Measurements from ENCODE around the gene ASGR1. TPM values are rescaled to one million over a fixed set of nuclear protein-coding genes. Genes with fewer than 3 reads are reported as not detected.
A peak's percentile ranks its signal among the peaks of the same experiment; 100 is the strongest.

The ASGR1 gene
- total RNA-seq, 1 donor from 2014 or later: 0.60 TPM

DNA sequence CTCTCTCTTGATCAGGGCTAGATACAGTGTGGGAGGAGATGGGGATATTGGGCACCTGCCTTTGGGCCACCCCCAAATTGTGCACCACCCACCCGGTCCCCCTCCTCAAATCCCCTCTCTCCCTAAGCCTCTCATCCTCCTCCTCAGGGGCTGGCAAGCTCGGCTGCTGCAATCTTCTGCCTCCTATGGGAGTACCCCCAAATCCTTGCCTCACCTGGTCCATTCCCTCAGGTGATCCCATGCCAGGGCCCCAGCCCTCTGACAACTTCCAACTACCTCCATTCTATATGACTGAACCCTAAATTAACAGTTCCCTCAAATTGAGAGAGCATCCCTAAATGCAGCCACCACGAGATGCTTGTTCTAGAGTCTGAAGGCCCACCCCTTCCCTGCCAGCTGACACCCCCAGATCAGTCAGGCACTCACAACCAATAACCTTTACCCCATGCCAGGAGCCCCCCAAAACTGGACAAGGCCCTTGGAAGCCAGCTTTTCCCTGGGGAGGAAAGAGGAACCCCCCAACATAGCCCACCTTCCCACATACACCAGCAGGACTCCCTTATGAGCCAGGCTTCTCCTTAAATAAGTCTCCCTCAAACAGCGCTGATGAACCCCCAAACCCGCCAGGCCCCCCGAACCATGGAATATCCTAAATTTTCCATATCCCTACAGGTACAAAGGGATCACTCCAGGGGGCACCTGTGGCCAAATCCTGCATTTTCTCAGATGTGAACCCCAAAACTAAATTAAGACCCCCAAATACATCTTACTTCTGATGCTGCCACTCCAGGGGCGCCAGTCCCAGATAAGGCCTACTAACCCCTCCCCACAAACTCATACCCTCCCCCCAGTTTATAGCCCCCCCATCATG lies 37.3 kb upstream of the ASGR1 start:
- no peak for DNase-seq (ENCODE audit: low read depth)

DNA sequence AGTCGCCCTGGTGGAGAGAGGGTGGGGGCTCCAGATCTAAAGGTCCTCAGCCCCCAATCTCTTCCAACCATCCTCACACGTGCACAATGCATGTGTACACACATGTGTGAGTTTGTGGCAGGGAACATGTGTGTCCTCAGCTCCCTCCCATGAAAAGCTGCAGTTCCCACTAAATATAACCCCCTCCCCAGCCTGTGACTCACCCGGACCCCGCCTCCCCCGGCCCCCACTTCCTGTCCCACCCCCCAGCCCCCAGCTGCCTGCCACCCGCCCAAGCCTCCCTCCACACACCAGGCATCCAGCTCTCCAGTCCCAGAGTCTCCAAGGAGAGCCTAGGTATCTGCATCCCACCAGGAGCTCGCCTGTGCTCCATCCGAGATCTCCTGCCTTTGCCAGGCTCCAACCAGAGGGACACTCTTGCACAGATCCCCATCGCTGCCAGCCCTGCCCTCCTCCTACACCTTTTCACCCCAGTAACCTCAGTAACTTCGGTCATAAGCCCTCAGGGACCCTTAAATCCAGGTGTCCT lies 36.5 kb upstream of the ASGR1 start:
- no peak for DNase-seq (ENCODE audit: low read depth)

DNA sequence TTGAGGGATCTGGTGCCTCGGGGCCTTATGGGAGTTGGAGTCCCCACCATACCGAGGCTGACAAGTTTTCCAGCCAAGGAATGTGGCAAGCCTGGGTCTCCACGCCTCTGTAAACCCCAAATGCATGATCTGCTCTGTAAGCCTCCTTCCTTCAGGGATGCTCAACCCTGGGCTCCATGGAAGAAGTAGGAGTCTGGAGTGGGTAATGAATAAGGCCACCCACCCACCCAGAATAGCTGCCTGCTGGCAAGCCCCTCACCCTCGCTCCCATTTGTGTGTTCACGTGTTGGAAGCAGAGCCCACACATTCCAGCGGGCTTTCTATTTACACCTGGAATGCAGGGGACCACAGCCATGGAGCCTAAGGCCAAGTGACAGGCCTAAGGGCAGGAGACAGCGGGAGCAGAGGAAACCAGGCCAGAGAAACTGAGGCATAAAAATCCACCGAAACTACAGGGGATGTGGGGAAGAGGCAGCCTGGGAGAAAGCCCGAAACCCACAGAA lies 36.0 kb upstream of the ASGR1 start:
- no peak for DNase-seq (ENCODE audit: low read depth)

DNA sequence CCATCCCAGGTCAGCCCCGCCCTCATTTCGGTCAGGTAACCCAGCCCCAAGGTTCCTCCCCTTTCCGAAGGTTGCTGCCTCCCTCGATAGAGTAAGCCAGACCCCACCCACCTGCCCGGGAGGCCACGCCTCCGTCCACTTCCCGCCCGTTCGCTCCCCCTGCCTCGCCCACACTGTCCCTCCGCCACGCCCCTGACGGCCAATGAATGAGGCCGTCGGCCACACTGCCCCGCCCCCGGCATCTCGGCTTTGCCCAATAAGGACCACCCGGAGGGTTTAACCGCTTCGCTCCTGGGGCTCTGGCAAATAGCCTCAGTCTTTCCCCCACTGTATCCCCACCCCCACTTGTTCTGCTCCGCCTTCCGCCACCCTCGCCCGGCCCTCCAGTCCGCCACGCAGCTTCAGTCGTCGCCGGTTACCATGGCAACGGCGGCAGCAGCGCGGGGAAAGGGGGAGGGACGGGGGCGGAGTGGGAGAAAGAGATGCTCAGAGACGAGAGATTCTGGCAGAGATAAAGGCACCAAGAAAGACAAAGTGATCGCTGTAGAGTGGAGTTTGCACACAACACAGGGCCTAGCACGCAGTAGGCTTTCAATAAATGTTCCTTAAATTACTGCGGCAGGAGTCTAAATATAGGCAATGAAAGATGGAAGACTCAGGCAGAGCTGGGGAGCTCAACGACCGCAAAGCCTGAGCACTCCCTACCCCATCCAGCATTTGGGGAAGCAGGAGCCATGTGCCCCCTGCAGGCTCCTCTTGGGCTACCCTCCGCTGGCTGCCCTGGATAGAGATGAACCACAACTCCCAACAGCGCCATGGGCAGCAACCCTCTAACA lies 35.3 kb upstream of the ASGR1 start:
- peak; percentile 90 for DNase-seq (ENCODE audit: low read depth)

DNA sequence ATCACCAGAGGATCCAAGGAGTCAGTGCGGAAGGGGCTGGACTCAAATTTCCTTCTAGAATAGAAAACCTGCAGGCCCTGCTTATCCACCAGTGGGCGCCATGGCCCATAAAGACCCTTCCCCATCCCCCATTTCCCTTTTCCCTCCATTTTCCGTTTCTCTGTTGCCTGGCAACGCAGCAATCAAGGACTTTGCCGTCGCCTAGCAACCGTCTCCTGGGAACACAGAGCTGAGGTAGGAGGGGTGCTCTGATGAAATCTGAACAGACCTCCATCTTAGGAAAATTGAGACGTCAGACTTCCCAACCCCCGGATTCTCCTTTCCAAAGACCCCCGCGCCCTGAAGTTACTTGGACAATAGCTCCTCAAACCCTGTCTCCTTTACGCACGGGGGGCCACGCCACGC lies 34.7 kb upstream of the ASGR1 start:
- DNase-seq (ENCODE audit: low read depth): peak; percentile 71

DNA sequence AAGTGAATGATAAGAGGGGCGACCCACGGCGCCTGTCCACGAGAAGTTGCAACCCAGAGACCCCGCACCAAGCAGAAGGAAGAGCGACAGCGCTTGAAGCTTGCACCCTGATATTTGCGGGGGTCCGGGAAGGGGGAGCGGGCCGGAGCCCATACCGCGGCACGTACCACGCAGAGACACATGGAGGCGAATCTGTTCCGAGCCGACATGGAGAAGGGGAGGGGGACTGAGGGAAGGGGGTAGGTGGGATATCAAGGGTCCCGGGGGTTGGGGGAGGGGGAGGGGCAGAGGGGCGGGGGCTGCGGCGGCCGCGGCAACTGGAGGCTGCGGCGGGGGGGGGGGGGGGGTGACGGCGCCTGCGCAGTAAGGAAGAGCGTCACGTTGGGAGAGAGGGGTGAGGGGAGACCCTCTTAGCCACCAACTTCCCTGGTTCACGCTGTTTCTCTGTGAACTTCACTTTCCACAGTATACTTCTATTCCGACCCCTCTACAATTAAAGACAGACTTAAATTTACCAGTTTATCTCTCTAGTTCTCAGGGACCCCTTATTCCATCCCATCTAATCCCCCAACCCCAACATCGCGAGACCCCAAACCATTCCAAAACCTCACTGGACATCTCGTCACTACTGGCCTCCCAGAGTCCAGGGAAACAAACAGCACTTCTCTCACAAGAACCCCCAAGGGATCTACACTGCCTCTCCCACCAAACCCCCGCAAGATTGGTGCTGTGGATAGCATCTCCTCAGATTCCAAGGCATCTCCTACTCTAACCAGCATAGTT lies 32.5 kb upstream of the ASGR1 start:
- DNase-seq (ENCODE audit: low read depth): no peak

DNA sequence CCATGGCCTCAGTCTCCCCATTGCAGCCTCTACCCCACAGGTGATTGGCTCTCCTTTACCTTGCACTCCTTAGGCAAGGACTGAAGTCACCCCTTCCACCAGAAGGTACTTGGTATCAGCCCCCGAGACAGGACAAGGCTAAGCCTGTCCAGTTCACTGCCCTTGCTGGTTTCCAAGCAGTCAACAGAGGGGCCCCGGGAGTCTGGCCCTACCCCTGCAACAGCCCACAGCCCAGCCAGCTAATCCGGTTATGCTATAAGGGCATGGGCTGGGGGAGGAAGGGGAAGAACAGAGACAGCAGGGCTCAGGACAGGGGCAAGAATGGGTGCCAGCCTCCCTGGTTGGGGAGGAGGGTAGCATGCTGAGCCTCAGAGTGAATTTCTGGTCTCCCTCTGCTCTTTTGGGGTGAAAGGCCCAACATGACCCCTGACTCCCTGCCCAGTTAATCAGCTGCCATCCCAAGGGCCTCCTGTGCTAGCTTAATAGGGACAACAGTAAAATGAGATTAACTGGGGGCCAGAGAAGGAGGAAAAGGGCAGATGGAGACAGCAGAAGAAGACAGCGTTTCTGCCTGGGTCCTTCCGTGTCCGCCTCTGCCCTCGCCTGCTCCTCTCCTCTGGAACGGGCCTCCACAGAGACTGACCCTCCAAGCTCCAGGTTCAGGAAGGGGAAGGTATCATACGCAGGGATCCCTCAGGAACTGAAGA lies 29.7 kb upstream of the ASGR1 start:
- DNase-seq (ENCODE audit: low read depth): no peak

DNA sequence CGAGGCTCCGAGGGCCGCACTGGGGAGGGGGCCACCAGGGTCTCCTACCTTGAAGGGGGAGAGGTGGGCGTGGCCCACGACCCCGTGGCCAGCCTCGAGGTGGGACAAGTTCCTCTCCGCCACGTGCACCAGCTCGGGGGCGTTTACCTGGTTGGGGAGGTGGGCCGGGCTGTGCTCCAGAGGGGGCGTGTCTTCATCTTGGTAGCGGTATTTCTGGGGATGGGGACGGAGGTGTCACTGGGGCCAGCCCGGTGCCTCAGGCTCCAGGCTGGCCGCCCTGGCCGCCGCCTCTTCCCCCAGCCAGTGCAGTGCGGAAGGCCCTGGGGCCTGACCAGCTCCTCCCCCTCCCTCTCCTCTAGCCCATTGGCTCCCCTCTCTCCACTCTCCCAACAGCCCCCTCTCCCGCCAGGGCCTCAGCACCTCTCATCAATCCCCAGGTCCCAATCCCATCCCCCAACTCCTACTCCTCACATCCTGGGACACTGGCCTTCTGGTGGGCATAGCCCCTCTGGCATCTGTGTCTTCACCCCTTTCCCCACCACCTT lies 28.9 kb upstream of the ASGR1 start:
- no peak for DNase-seq (ENCODE audit: low read depth)

DNA sequence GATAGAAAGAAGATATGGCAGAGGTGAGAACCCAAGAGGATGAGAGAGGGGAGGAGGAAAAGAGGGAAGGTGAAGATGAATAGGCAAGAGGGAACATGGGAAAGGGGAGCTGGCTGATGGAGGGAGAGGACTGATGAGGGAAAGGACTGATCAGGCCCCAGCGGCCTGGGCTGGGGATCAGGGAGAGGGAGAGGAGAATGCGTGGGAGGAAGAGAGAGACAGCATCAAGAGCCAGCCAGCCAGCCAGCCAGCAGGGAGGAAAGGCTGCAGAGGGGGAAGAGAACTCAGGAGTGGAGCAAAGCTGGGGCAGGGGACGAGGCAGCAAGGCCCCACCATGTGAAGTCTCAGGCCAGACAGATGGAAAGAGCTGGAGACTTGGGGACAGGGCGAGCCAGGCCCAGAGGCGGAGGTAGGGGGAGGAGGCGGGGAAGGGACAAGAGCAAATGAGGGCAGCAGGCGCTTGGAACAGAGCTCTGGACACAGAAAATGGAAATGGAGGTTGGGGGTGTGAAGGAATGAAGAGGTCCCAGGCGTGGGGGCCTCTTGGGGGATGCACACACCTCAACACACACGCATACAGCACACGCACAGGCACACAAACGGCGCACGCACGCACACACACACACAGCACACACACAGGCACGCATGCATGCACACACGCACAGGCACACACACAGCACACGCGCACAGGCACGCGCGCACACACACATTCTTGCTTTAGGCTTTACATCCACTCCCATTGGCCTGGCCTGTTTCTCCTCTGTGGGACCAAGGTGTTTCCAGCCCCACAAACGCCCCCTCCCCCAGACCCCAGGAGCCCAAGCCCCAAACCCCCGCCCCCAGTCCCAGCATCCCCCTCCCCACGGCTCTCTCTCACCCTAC lies 28.2 kb upstream of the ASGR1 start:
- DNase-seq (ENCODE audit: low read depth): no peak

DNA sequence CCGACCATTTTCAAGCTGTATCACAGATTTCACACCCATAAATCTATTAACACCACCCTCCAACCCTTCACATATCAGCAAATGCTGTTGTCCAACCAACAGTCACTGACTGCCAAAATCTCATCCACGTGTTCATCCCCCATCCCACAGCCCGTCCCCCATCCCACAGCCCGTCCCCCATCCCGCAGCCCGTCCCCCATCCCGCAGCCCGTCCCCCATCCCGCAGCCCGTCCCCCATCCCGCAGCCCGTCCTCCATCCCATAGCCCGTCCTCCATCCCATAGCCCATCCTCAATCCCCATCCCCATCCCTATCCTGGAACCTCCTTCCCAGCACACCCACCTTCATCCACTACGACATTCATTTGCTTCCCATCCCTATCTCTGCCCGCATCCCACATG lies 26.4 kb upstream of the ASGR1 start:
- no peak for DNase-seq (ENCODE audit: low read depth)

DNA sequence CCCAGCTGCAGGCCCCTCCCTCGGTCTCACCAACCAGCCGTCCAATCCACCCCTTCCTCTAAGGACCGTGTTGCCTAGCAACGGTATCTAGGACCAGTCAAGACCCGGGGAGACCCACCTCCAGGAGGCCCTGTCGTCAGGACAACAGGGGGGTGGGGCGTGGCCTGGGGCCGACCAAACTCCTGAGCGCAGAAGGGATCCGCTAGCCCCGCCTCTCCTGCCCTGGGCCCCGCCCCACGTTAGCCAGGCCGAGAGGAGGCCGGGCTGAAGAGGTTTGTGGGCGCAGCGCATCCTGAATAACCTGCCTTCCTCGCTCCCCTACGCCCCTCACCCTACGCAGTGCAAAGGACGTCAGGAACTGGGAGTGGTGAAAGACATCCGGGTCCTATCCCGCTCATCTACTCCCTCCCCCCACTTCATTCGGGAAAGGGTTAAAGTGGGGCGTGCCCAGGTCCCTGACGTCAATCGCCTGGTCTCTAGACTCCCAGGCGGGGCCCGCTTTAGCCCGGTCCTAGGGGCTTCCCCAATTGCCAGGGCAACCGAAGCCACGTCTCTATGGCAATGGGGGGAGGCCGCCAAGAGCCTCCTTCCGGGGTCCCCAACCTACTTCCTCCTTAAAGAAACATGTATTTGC lies 25.8 kb upstream of the ASGR1 start:
- DNase-seq (ENCODE audit: low read depth): peak; percentile 33

DNA sequence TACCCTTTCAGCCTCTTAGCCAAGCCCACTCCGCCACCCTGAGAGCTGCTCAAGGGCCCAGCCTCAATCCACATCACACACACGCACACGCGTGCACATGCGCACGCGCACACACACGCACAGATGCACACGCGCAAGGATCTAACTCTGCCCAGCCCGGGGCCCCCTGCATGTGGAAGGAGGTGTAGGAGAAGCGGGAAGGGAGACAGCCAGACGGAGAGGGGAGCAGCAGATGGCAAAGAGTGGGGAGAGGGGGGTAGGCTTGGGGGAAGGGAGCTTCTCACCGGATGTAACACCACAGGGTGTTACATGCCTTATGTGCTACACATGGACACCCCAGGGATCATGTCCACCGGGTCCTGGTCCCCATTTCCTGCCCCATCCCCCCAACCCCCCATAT lies 25.2 kb upstream of the ASGR1 start:
- DNase-seq (ENCODE audit: low read depth): no peak

DNA sequence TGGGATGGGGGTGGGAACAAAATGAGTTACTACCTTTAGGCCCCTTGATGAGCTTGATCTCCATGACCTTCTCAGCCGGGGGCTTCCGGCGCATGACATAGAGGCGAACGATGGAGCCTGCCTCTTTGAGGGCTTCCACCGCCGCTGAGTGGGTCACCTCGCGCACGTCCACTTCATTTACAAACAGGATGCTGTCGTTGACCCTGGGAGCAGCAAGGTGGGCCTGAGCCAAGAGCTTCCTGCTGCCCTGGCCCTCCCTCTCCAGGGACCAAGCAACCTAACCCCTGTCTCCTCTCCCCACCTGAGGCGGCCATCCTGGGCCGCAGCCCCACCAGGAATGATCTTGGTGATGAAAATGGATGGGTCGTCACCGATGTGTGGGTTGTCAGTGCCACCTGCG lies 24.2 kb upstream of the ASGR1 start:
- no peak for DNase-seq (ENCODE audit: low read depth)

DNA sequence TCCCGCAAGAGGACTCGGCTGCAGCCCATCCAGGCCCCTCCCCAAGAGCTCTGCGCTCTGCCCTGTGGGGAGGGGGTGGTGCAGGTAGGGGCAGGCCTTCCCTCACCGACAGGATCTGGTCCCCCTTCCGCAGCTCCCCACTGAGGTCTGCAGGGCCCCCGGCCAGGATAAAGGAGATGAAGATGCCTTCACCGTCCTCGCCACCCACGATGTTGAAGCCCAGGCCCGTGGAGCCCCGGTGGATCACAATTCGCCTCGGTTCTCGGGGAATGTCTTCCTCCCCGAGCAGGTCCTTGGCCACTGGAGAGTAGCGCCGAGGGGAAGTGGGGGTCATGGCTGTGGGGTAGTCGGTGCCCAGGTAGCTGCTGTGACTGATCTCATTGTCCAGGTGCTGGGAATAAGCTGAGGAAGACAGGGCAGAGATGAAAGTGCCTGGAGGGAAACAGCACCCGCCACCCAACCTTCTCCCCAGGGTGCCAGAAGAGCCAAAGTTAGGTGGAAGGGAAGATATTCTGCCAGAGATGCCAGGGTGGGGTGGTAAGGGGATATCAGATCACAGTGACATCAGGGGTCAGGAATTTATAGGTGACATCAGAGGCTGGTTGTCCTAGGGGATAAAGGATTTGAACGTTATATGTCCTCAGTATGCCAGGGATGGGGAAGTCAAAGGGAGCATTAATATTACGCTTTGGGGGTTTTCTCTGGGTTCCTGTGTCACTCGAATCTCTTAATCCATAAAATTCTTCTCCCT lies 17.7 kb upstream of the ASGR1 start:
- no peak for DNase-seq (ENCODE audit: low read depth)

DNA sequence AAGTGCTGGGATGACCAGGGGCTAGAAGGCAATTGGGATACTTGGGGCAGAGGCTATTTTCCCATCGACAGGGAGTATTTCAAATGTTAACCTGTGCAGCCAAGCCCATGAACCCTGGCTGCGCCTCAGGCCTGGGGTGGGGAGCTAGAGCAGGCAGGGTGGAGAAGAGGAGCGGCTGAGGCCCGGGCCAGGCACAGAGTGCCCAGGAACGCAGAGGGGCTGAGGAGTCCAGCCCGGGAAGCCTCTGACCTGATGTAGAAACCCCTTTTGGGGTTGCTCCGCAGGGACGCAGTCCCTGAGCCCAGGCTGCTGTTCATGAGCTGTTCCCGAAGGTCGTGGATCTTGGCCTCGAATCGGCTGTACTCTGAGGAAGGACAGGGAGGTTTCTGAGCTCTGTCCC lies 16.8 kb upstream of the ASGR1 start:
- no peak for DNase-seq (ENCODE audit: low read depth)

DNA sequence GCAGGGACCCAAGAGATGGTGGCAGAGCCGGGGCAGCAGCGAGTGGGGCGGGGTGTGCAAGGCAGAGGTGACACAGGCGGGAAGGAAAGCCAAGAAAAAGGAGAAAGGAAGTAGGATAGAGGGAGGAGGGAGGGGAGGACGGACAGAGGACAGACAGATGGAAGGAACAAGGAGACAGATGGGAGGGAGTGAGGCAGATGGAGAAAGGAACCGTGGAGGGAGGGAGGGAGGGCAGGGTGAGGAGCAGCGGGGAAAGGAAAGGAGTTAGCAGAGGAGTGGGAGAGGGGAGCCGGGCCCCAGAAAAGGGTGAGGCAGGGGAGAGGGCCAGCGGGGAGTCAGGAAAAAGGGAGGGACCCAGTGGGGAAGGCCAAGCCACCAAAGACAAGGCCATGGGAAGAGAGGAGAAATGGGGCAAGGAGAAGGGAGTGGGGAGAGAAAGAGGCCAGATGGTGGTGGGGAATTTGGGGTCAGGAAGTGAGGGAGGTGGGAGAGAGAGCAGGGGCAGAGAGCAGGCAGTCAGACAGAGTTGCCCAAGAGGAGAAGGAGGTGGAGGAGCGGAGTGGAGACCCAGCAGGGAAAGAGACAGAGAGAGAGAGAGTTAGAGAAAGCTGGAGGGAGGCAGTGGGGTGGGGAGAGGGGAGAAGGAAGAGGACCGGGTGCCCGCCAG lies 13.2 kb upstream of the ASGR1 start:
- no peak for DNase-seq (ENCODE audit: low read depth)

DNA sequence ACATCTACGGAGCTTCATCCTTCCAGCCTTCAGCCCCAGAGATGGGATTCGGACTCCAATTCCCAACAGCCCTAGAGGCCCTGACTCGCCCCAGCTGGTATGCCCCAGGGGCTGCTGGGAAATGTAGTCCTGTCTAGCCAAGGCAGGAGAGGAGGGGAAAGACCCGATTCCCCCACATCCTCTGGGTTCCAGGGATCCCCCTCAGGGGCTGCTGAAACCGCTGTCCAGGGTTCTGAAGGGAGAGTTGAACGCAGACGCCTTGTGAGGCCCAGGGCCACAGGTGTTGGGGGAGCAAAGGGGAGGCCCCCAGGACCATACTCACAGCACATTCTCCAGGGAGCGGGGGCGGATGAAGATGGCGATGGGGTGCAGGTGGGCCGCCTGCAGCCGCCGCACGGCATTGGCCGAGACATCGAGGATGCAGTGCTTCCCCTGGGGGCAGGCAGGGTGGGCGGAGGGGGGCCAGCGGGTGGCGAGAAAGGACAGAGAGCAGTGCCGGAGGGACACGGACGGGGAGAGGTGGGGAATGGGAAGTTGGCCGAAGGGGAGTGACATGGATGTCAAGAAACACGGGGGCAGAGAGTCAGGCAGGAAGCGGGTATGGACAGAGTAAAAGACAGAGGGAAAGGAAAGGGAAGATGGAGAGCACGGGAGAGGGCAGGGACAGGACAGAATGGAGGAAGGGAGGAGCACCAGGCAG lies 12.6 kb upstream of the ASGR1 start:
- DNase-seq (ENCODE audit: low read depth): no peak
